KMS-11 (cell line): ENCODE data around the gene MICAL2.

Source experiments
- H2AFZ ChIP-seq: fragments of 200-600 bp; sonication (generic); 2 replicates; pipeline ENCODE4 v1.6.1; 2016; ENCODE audit warnings: antibody characterized with exemption, mixed run types, low read depth
- H3K27ac ChIP-seq: fragments of 200-600 bp; sonication (generic); 2 replicates; pipeline ENCODE4 v1.6.1; 2016; ENCODE audit warnings: mild to moderate bottlenecking, mixed run types
- H3K27me3 ChIP-seq: fragments of 200-600 bp; sonication (generic); 2 replicates; pipeline ENCODE4 v1.6.1; 2017; ENCODE audit warnings: mild to moderate bottlenecking, low read depth, mixed run types, moderate library complexity; ENCODE audit not compliant: insufficient read depth
- H3K36me3 ChIP-seq: fragments of 200-600 bp; sonication (generic); 2 replicates; pipeline ENCODE4 v1.6.1; 2017; ENCODE audit warnings: mild to moderate bottlenecking, mixed run types; ENCODE audit not compliant: insufficient read depth
- H3K4me1 ChIP-seq: fragments of 200-600 bp; sonication (generic); 2 replicates; pipeline ENCODE4 v1.6.1; 2016; ENCODE audit warnings: mild to moderate bottlenecking, low read depth, mixed run types; ENCODE audit not compliant: poor library complexity, severe bottlenecking
- H3K4me2 ChIP-seq: fragments of 200-600 bp; sonication (generic); 2 replicates; pipeline ENCODE4 v1.7.0; 2016; ENCODE audit warnings: mild to moderate bottlenecking, mixed run types
- H3K4me3 ChIP-seq: fragments of 200-600 bp; sonication (generic); IDR thresholded peaks from 2 replicates; pipeline ENCODE4 v1.6.1; 2017; ENCODE audit warnings: low read depth, low read length, mixed read lengths; ENCODE audit not compliant: insufficient read depth
- H3K79me2 ChIP-seq: fragments of 200-600 bp; sonication (generic); 2 replicates; pipeline ENCODE4 v1.6.1; 2016; ENCODE audit warnings: low read depth, mixed run types; ENCODE audit not compliant: insufficient read depth
- H3K9ac ChIP-seq: fragments of 200-600 bp; sonication (generic); 2 replicates; pipeline ENCODE4 v1.6.1; 2016; ENCODE audit warnings: mild to moderate bottlenecking, mixed run types
- H4K20me1 ChIP-seq: fragments of 200-600 bp; sonication (generic); 2 replicates; pipeline ENCODE4 v1.6.1; 2016; ENCODE audit warnings: mild to moderate bottlenecking, mixed run types; ENCODE audit not compliant: insufficient read depth
- CTCF ChIP-seq: fragments of 200-600 bp; sonication (generic); conservative IDR thresholded peaks from 2 replicates; pipeline ENCODE4 v1.6.1; 2017; ENCODE audit warnings: low read depth, mild to moderate bottlenecking, antibody characterized with exemption, low read length, moderate library complexity, mixed read lengths

MICAL2 gene

GRCh38 chr11:12162652-12163051 lies 52.3 kb downstream of the MICAL2 start:
- no peak overlapping the region for H3K9ac ChIP-seq
- no peaks in the 10 kb centered on the region for H3K36me3 ChIP-seq
- H3K4me3 ChIP-seq = no peak overlapping the region
- H3K27ac ChIP-seq = no peak overlapping the region
- H2AFZ ChIP-seq = no peak overlapping the region
- no peak overlapping the region for H3K4me2 ChIP-seq
- no peaks in the 10 kb centered on the region for H3K79me2 ChIP-seq
- H3K4me1 ChIP-seq = peaks cover 16% of the 10 kb centered on the region
- H4K20me1 ChIP-seq = no peaks in the 10 kb centered on the region
- TF ChIP-seq CTCF = no peak
- H3K27me3 ChIP-seq = no peaks in the 10 kb centered on the region

DNA sequence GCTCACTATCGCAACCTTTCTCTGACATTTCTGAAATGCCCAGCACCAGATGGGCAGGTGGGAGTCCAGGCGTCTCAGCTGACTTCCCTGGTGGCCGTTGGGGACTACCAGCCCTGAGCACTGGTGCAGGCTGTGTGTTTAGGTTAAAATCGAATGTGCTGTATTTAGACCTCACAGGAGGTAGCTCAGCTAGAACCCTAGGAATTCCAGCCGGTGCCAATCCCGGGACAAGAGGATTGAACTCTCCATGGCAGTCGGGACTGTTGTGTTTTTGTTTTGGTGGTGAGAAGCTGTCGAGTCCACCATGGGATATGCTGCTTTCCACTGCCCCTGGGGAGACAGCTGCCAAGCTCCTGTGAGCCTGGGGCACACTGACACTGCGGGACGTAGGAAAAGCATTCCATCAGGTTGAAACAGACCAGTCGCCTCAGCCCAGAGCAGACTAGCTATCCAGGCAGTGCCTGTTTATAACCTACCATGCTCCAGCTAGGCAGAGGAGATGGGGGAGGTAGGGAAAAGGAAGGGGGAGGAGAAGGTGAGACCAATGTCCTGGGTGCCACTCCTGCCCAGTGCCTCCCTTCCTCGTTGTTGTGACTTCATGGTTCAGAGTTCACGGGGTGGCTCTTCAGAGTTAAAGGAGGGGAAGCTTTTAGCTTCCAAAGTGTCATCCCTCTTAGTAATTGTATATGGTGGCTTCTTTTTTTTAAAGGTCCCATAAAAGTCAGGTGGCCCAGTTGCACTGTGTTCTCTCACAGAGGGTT lies 53.0 kb downstream of the MICAL2 start:
- H3K4me1 ChIP-seq = peaks cover 16% of the 10 kb centered on the region
- H3K79me2 ChIP-seq = no peaks in the 10 kb centered on the region
- H3K4me3 ChIP-seq = no peak overlapping the region
- H2AFZ ChIP-seq = no peak overlapping the region
- TF ChIP-seq CTCF = no peak
- peak overlapping the region; percentile 4; the same call in 1 of the 2 replicates for H3K27ac ChIP-seq
- no peaks in the 10 kb centered on the region for H4K20me1 ChIP-seq
- no peak overlapping the region for H3K9ac ChIP-seq
- no peaks in the 10 kb centered on the region for H3K27me3 ChIP-seq
- peak overlapping the region; percentile 9; the same call in 1 of the 2 replicates for H3K4me2 ChIP-seq
- no peaks in the 10 kb centered on the region for H3K36me3 ChIP-seq

GRCh38 chr11:12164061-12165014 lies 53.9 kb downstream of the MICAL2 start:
- Histone ChIP-seq H3K79me2 (no peaks in the 10 kb centered on the region), H3K4me2 (peak overlapping the region; percentile 9; the same call in 1 of the 2 replicates), H3K27ac (peak overlapping the region; percentile 4; the same call in 1 of the 2 replicates)

More at GRCh38 chr11:12164061-12165014, 53.9 kb downstream of the MICAL2 start:
- peaks cover 16% of the 10 kb centered on the region for H3K4me1 ChIP-seq
- no peak overlapping the region for H3K4me3 ChIP-seq
- H4K20me1 ChIP-seq = no peaks in the 10 kb centered on the region
- no peak overlapping the region for H3K9ac ChIP-seq
- H3K36me3 ChIP-seq = no peaks in the 10 kb centered on the region
- H2AFZ ChIP-seq = no peak overlapping the region
- TF ChIP-seq CTCF = no peak
- H3K27me3 ChIP-seq = no peaks in the 10 kb centered on the region
